Upper lobe of left lung (tissue), 4 donors: Measurements from ENCODE around the gene GBX2.

Experiments used
- EP300 ChIP-seq, 4 donors: sonication (generic); formaldehyde crosslinking; IDR thresholded peaks; one replicate each; pipeline ENCODE4 v1.5.1; 2017; ENCODE audit warnings: antibody characterized with exemption in 4 of 4, control low read depth in 2 of 4
- POLR2AphosphoS5 ChIP-seq, 2 donors: sonication (generic); formaldehyde crosslinking; IDR thresholded peaks; one replicate each; pipeline ENCODE4 v1.5.1; 2017; ENCODE audit warnings: antibody characterized with exemption in 2 of 2
- TF ChIP-seq, protein P1 (sequence below), 6 experiments: fragments of 450-650 bp in 4 of 6; fragments of 200-600 bp in 2 of 6; sonication (generic) in 2 of 6; IDR thresholded peaks; one replicate each; pipeline ENCODE4 v1.5.1; 2016 to 2019; ENCODE audit warnings: antibody characterized with exemption in 6 of 6

- TF ChIP-seq, protein P1, sequence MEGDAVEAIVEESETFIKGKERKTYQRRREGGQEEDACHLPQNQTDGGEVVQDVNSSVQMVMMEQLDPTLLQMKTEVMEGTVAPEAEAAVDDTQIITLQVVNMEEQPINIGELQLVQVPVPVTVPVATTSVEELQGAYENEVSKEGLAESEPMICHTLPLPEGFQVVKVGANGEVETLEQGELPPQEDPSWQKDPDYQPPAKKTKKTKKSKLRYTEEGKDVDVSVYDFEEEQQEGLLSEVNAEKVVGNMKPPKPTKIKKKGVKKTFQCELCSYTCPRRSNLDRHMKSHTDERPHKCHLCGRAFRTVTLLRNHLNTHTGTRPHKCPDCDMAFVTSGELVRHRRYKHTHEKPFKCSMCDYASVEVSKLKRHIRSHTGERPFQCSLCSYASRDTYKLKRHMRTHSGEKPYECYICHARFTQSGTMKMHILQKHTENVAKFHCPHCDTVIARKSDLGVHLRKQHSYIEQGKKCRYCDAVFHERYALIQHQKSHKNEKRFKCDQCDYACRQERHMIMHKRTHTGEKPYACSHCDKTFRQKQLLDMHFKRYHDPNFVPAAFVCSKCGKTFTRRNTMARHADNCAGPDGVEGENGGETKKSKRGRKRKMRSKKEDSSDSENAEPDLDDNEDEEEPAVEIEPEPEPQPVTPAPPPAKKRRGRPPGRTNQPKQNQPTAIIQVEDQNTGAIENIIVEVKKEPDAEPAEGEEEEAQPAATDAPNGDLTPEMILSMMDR (IDR thresholded peaks at IDR 0.05), result no peak
- TF ChIP-seq EP300 (IDR thresholded peaks at IDR 0.05), result no peak
- TF ChIP-seq POLR2AphosphoS5 (IDR thresholded peaks at IDR 0.05), result no peak
These were observed 46.3 kb upstream of the GBX2 start for GRCh38 chr2:236214376-236214995.
